GM23338 (cell line): ENCODE data around the gene GPR82.

ENCODE experiments used
- EZH2phosphoT487 ChIP-seq: fragments of 200-600 bp; sonication (generic); IDR thresholded peaks from one replicate; pipeline ENCODE4 v1.8.1; 2018; ENCODE audit warnings: antibody characterized with exemption; ENCODE audit not compliant: unreplicated experiment
- TF ChIP-seq, protein P1 (sequence below): IDR thresholded peaks from one replicate; pipeline ENCODE4 v1.6.1; 2018; ENCODE audit warnings: antibody characterized with exemption; ENCODE audit not compliant: unreplicated experiment

- TF ChIP-seq, protein P1, sequence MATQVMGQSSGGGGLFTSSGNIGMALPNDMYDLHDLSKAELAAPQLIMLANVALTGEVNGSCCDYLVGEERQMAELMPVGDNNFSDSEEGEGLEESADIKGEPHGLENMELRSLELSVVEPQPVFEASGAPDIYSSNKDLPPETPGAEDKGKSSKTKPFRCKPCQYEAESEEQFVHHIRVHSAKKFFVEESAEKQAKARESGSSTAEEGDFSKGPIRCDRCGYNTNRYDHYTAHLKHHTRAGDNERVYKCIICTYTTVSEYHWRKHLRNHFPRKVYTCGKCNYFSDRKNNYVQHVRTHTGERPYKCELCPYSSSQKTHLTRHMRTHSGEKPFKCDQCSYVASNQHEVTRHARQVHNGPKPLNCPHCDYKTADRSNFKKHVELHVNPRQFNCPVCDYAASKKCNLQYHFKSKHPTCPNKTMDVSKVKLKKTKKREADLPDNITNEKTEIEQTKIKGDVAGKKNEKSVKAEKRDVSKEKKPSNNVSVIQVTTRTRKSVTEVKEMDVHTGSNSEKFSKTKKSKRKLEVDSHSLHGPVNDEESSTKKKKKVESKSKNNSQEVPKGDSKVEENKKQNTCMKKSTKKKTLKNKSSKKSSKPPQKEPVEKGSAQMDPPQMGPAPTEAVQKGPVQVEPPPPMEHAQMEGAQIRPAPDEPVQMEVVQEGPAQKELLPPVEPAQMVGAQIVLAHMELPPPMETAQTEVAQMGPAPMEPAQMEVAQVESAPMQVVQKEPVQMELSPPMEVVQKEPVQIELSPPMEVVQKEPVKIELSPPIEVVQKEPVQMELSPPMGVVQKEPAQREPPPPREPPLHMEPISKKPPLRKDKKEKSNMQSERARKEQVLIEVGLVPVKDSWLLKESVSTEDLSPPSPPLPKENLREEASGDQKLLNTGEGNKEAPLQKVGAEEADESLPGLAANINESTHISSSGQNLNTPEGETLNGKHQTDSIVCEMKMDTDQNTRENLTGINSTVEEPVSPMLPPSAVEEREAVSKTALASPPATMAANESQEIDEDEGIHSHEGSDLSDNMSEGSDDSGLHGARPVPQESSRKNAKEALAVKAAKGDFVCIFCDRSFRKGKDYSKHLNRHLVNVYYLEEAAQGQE, result no peak
- TF ChIP-seq EZH2phosphoT487, result no peak
Measured at GRCh38 chrX:41732260-41732659, 8.3 kb downstream of the GPR82 start.
